Measurements from ENCODE around the gene RASAL2. TPM values are rescaled to one million over a fixed set of nuclear protein-coding genes. Genes with fewer than 3 reads are reported as not detected.

RASAL2 gene
- total and polyA plus RNA-seq, 2 experiments from 2014 or later, result 16.0 to 42.2 TPM

GRCh38 chr1:178503849-178504248, 409.9 kb downstream of the RASAL2 start (continued):
- TF ChIP-seq, protein P1, sequence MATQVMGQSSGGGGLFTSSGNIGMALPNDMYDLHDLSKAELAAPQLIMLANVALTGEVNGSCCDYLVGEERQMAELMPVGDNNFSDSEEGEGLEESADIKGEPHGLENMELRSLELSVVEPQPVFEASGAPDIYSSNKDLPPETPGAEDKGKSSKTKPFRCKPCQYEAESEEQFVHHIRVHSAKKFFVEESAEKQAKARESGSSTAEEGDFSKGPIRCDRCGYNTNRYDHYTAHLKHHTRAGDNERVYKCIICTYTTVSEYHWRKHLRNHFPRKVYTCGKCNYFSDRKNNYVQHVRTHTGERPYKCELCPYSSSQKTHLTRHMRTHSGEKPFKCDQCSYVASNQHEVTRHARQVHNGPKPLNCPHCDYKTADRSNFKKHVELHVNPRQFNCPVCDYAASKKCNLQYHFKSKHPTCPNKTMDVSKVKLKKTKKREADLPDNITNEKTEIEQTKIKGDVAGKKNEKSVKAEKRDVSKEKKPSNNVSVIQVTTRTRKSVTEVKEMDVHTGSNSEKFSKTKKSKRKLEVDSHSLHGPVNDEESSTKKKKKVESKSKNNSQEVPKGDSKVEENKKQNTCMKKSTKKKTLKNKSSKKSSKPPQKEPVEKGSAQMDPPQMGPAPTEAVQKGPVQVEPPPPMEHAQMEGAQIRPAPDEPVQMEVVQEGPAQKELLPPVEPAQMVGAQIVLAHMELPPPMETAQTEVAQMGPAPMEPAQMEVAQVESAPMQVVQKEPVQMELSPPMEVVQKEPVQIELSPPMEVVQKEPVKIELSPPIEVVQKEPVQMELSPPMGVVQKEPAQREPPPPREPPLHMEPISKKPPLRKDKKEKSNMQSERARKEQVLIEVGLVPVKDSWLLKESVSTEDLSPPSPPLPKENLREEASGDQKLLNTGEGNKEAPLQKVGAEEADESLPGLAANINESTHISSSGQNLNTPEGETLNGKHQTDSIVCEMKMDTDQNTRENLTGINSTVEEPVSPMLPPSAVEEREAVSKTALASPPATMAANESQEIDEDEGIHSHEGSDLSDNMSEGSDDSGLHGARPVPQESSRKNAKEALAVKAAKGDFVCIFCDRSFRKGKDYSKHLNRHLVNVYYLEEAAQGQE (IDR thresholded peaks at IDR 0.05; ENCODE audit: unreplicated experiment), result no peak

DNA sequence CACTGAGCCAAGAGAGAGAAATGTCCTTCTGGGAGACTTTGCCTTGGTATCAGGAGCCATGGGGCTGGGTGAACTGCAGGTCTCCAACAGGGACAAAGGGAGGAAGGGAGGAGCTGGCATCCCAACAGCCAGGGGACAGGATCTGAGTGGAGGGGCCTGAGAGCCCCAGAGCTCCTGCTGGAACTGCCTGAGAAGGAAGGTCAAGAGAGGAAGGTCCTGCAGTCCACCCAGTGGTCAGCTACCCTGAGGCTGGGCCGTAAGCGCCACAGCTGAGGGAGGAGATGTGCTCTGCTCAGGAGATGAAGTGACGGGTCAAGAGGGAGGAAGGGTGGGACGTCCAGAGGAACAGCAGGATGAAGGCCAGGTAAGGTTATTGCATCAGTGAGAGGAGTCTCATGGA, 410.4 kb downstream of the RASAL2 start:
- H3K4me3 Mint-ChIP-seq, result no peak overlapping the region
- Histone ChIP-seq H3K36me3 (ENCODE audit: insufficient read depth) (no peaks in the 10 kb centered on the region), H3K4me3 (no peak overlapping the region), H3K9me2 (ENCODE audit: insufficient read depth) (no peaks in the 10 kb centered on the region; the same call in 1 of the 2 replicates), H3K79me2 (replicated peaks; ENCODE audit: insufficient read depth) (no peaks in the 10 kb centered on the region), H4K20me1 (replicated peaks; ENCODE audit: insufficient read depth) (no peaks in the 10 kb centered on the region), H3K4me1 (ENCODE audit: insufficient read depth) (no peaks in the 10 kb centered on the region; the same call in 1 of the 2 replicates), H3F3A (replicated peaks; ENCODE audit: low read depth) (no peaks in the 10 kb centered on the region; the same call in 1 of the 2 replicates), H3K27me3 (ENCODE audit: insufficient read depth) (no peaks in the 10 kb centered on the region), H2AFZ (no peak overlapping the region; the same call in 1 of the 2 replicates), H3K4me2 (no peak overlapping the region), H3K27ac (ENCODE audit: low read depth) (no peak overlapping the region)
- H3K27ac Mint-ChIP-seq, result no peak overlapping the region
- no peaks in the 10 kb centered on the region for H3K9me3 Mint-ChIP-seq
- H3K27me3 Mint-ChIP-seq (ENCODE audit: insufficient read depth, low read depth, poor library complexity), result peaks cover 4% of the 10 kb centered on the region
- peaks cover 14% of the 10 kb centered on the region for H3K4me1 Mint-ChIP-seq
- no peak for ATAC-seq
- no peaks in the 10 kb centered on the region for H3K36me3 Mint-ChIP-seq (ENCODE audit: low read depth)
- no peak for DNase-seq (ENCODE audit: low spot score)
- no peak for TF ChIP-seq EZH2 (IDR thresholded peaks at IDR 0.05; ENCODE audit: low read depth, unreplicated experiment)
- TF ChIP-seq, protein P2, sequence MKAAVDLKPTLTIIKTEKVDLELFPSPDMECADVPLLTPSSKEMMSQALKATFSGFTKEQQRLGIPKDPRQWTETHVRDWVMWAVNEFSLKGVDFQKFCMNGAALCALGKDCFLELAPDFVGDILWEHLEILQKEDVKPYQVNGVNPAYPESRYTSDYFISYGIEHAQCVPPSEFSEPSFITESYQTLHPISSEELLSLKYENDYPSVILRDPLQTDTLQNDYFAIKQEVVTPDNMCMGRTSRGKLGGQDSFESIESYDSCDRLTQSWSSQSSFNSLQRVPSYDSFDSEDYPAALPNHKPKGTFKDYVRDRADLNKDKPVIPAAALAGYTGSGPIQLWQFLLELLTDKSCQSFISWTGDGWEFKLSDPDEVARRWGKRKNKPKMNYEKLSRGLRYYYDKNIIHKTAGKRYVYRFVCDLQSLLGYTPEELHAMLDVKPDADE (IDR thresholded peaks at IDR 0.05), result no peak
- no peak for TF ChIP-seq NANOG (IDR thresholded peaks at IDR 0.05; ENCODE audit: borderline replicate concordance)
- no peak for TF ChIP-seq CREB1 (CRISPR knock-in tag; IDR thresholded peaks at IDR 0.05; ENCODE audit: low read depth)
- TF ChIP-seq ZNF462 (CRISPR knock-in tag; IDR thresholded peaks at IDR 0.05), result no peak
- no peak for TF ChIP-seq ZNF331 (CRISPR knock-in tag; IDR thresholded peaks at IDR 0.05; ENCODE audit: low read depth)
- no peak for TF ChIP-seq JUNB (IDR thresholded peaks at IDR 0.05; ENCODE audit: unreplicated experiment)
- no peak for TF ChIP-seq CTCF (conservative IDR thresholded peaks at IDR 0.05; ENCODE audit: low read depth in 2 of 2)
- no peak for TF ChIP-seq EZH2phosphoT487 (IDR thresholded peaks at IDR 0.05; ENCODE audit: unreplicated experiment)

All from GM23338 (cell line).